Brain microvascular endothelial cell (primary cell): ENCODE data around the gene CSTB.

Experiments used
- DNase-seq: peaks from one replicate; pipeline ENCODE4 v3.0.0-alpha.2; 2020
- H3K27ac ChIP-seq: fragments of 250-450 bp; sonication (Bioruptor Pico); 2 replicates; pipeline ENCODE4 v1.5.1; 2020; ENCODE audit warnings: mild to moderate bottlenecking, moderate library complexity
- H3K27me3 ChIP-seq: fragments of 250-450 bp; sonication (Bioruptor Pico); replicated peaks from 2 replicates; pipeline ENCODE4 v1.5.1; 2020; ENCODE audit warnings: mild to moderate bottlenecking
- H3K36me3 ChIP-seq: fragments of 250-450 bp; sonication (Bioruptor Pico); replicated peaks from 2 replicates; pipeline ENCODE4 v1.5.1; 2020; ENCODE audit warnings: mild to moderate bottlenecking
- H3K4me3 ChIP-seq: 2 replicates; pipeline ENCODE4 v1.5.1; 2011; ENCODE audit warnings: low read depth, mild to moderate bottlenecking, control low read depth, low read length, moderate library complexity
- CTCF ChIP-seq: IDR thresholded peaks from 2 replicates; pipeline ENCODE4 v1.5.1; 2011; ENCODE audit warnings: low read depth, mild to moderate bottlenecking, moderate library complexity, low read length, control low read depth, inconsistent platforms; ENCODE audit errors: missing control alignments
- in situ Hi-C: cut with HindIII; loops from 2 replicates; pipeline ENCODE4 v1.10.0; 2017; ENCODE audit warnings: low sequenced_read_pairs, low pct_ligation_motif_present

The CSTB gene

GRCh38 chr21:43741423-43742096, 34.5 kb downstream of the CSTB start:
- no peaks in the 10 kb centered on the region for H3K27me3 ChIP-seq
- no peak overlapping the region for H3K27ac ChIP-seq
- no peak overlapping the region for H3K4me3 ChIP-seq
- TF ChIP-seq CTCF = no peak
- DNase-seq = no peak
- peaks cover 44% of the 10 kb centered on the region for H3K36me3 ChIP-seq
- in situ Hi-C loops = no loop called here

GRCh38 chr21:43740497-43741156, 35.5 kb downstream of the CSTB start:
- no peak overlapping the region for H3K4me3 ChIP-seq
- H3K27ac ChIP-seq = no peak overlapping the region
- no peaks in the 10 kb centered on the region for H3K27me3 ChIP-seq
- in situ Hi-C loops = no loop called here
- peaks cover 39% of the 10 kb centered on the region for H3K36me3 ChIP-seq
- no peak for DNase-seq
- no peak for TF ChIP-seq CTCF

- peaks cover 39% of the 10 kb centered on the region for H3K36me3 ChIP-seq
- H3K27me3 ChIP-seq = no peaks in the 10 kb centered on the region
- no peak for TF ChIP-seq CTCF
- in situ Hi-C loops = no loop called here
- H3K27ac ChIP-seq = no peak overlapping the region
- DNase-seq = no peak
- no peak overlapping the region for H3K4me3 ChIP-seq
Observed at GRCh38 chr21:43739621-43740435, 36.3 kb downstream of the CSTB start.

GRCh38 chr21:43737158-43737950, 38.8 kb downstream of the CSTB start:
- no peak for DNase-seq
- Histone ChIP-seq H3K27ac (no peak overlapping the region), H3K27me3 (no peaks in the 10 kb centered on the region), H3K4me3 (no peak overlapping the region), H3K36me3 (peaks cover 31% of the 10 kb centered on the region)
- TF ChIP-seq CTCF = no peak
- in situ Hi-C loops = no loop called here

- H3K27me3 ChIP-seq = no peaks in the 10 kb centered on the region
- H3K36me3 ChIP-seq = peaks cover 25% of the 10 kb centered on the region
- no peak for DNase-seq
- H3K4me3 ChIP-seq = no peak overlapping the region
- in situ Hi-C loops = no loop called here
- no peak overlapping the region for H3K27ac ChIP-seq
- TF ChIP-seq CTCF = no peak
Observed at GRCh38 chr21:43736224-43736883, 39.8 kb downstream of the CSTB start.
